Activated CD4-positive, alpha-beta T cell treated with anti-CD3 and anti-CD28 coated beads for 36 hours (primary cell): Measurements from ENCODE around the gene RIGI. TPM values are rescaled to one million over a fixed set of nuclear protein-coding genes. Genes with fewer than 3 reads are reported as not detected.

ENCODE experiments used
- ATAC-seq: fragments of 200-7000 bp; cut with Tn5 transposase; one replicate; pipeline ENCODE4 v1.10.0; 2021; ENCODE audit warnings: mild to moderate bottlenecking, moderate library complexity
- CTCF ChIA-PET: fragments of 350-600 bp; sonication (Branson Sonifier 250); formaldehyde crosslinking; loops from one replicate; lab custom pipeline; 2021; ENCODE audit warnings: antibody characterized with exemption; lab: Charles Lee
- POLR2A ChIA-PET: fragments of 350-600 bp; sonication (Branson Sonifier 250); formaldehyde crosslinking; loops from one replicate; lab custom pipeline; 2021; ENCODE audit warnings: antibody characterized with exemption, inconsistent platforms; lab: Charles Lee
- DNase-seq: peaks from one replicate; pipeline ENCODE4 v3.0.0-alpha.2; 2020
- H3K27ac Mint-ChIP-seq: one replicate; pipeline ENCODE4 v1.8.0; 2021; ENCODE audit warnings: mixed read lengths
- H3K27me3 Mint-ChIP-seq: one replicate; pipeline ENCODE4 v1.8.0; 2021; ENCODE audit warnings: mixed read lengths
- H3K36me3 Mint-ChIP-seq: one replicate; pipeline ENCODE4 v1.8.0; 2021; ENCODE audit warnings: low read depth, mixed read lengths
- H3K4me1 Mint-ChIP-seq: one replicate; pipeline ENCODE4 v1.8.0; 2021; ENCODE audit warnings: mixed read lengths
- H3K4me3 Mint-ChIP-seq: one replicate; pipeline ENCODE4 v1.8.0; 2021; ENCODE audit warnings: mild to moderate bottlenecking, moderate library complexity, mixed read lengths
- H3K9me3 Mint-ChIP-seq: one replicate; pipeline ENCODE4 v1.8.0; 2021; ENCODE audit warnings: low read depth, mixed read lengths
- intact Hi-C, 2 experiments: fragments of 100-400 bp; cut with DNase I in 1 of 2; cut with micrococcal nuclease in 1 of 2; formaldehyde crosslinking; loops; one replicate each; pipeline versions ENCODE4 v1.14.2 to v1.15.1; 2022 to 2024; cut with DNase I, micrococcal nuclease
- total RNA-seq, 2 experiments: library from RNA; stranded (reverse); gene quantifications; one replicate each; pipeline ENCODE4 v1.2.3, GENCODE V29; 2021

The RIGI gene
- 1 to 10 TPM; 8.9 to 9.7 TPM for total RNA-seq

DNA sequence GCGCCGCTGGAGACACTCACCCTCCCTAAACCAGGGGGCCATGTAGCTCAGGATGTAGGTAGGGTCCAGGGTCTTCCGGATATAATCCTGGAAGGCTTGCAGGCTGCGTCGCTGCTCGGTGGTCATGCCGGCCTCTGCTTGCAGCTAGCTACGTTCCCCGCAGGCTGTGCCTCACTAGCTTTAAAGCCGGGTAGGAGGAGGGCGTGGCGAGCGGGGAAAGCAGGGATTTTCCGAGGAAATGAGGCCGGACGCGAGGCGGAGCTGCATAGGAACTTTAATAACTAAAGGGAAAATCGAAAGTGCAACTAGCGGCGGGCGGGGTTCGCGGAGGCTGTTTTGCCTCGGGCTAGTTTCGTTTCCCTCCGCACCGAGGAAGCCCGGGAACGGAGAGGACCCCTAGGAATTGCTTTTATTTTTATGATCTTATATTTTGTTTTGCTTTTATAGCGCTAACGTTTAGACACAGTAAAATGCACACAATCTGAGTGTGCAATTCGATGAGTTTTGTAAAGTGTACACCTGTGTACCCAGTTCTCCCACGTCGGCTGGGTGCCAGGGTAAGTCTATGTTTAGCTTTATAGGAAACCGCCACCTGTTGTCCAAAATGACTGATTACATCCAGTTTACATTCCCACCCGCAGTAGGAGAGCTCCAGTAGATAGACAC, at the start of gene RIGI:
TSS of gene RIGI (minus strand) at position 156 of the 666 bp plus-strand sequence. CDS start at position 126, 30 bp downstream.
- peak; percentile 78 for ATAC-seq
- DNase-seq, result peak; percentile 86
- peaks cover 41% of the 10 kb centered on the region for H3K4me1 Mint-ChIP-seq
- ChIA-PET CTCF (interaction anchor here (0.6 to 4.1 kb wide), 16 partner anchors 8 to 506 kb away, joined by 3 to 41 read pairs (median 4); partner anchors contain the start of genes ACO1, NDUFB6, SMIM27 and TOPORS), POLR2A (interaction anchor here (0.6 to 1.5 kb wide), 6 partner anchors 19 to 499 kb away, joined by 3 to 9 read pairs (median 4); partner anchors contain the start of gene DNAJA1)
- H3K36me3 Mint-ChIP-seq, result peaks cover 24% of the 10 kb centered on the region
- peaks cover 8% of the 10 kb centered on the region for H3K9me3 Mint-ChIP-seq
- H3K27ac Mint-ChIP-seq, result peak within 1 kb of the TSS; percentile 90
- intact Hi-C loops, result loop anchor here (1.0 to 10.0 kb wide), 7 partner anchors 24 to 639 kb away; partner anchors contain the start of genes ACO1 (in 2 of the 2), B4GALT1 (in 1 of the 2) and NDUFB6 (in 1 of the 2)
- no peaks in the 10 kb centered on the region for H3K27me3 Mint-ChIP-seq
- H3K4me3 Mint-ChIP-seq, result peak within 1 kb of the TSS; percentile 80

DNA sequence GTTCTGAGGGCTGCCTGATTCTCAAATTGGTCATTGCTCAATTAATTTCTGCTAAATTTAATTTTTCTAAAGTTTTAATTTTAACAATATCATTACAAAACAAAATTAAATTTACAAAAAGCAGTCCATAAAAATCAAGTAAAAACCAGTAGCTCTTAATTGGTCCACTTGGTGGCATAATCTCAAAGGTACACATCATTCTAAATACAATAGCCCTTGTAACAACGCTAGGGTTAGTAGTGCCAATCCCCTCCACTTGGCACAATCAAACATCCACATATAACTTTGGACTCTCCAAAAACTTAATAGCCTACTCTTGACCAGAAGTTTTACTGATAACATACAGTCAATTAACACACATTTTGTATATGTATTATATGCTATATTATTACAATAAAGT, 48.9 kb upstream of the RIGI start:
- H3K27ac Mint-ChIP-seq, result no peak overlapping the region
- POLR2A ChIA-PET, result no interaction called here
- no peaks in the 10 kb centered on the region for H3K9me3 Mint-ChIP-seq
- no peak for DNase-seq
- H3K4me1 Mint-ChIP-seq, result peaks cover 25% of the 10 kb centered on the region
- H3K36me3 Mint-ChIP-seq, result peaks cover 5% of the 10 kb centered on the region
- ATAC-seq, result no peak
- intact Hi-C loops, result loop anchor here in 1 of 2 experiments (5.0 kb wide), 2 partner anchors 138 to 652 kb away; no protein-coding TSS in a partner anchor
- H3K27me3 Mint-ChIP-seq, result peaks cover 3% of the 10 kb centered on the region
- CTCF ChIA-PET, result interaction anchor here (1.0 to 15.7 kb wide), 6 partner anchors 9 to 652 kb away, joined by 3 to 530 read pairs (median 4); no protein-coding TSS in a partner anchor
- H3K4me3 Mint-ChIP-seq, result no peak overlapping the region

DNA sequence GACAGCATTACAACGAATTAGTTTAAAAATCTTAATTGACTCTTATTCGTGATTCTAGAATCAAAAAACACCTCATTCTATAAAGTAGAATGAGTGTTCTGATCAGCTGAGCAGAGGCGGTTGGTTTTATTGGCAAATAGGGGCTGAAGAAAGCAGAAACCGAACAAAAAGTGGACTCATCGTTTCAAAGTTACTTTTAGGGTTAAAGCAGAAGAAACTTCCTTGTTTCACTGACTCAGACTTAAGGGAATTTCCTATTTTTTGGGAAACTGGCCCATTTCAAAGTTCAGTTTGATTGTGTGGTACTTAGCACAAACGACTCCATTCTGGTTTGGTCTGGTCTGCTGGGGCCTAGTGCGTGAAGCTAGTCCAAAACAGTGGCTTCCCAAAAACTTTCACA, 47.8 kb upstream of the RIGI start:
- CTCF ChIA-PET, result interaction anchor here (0.5 to 15.7 kb wide), 14 partner anchors 8 to 653 kb away, joined by 3 to 530 read pairs (median 4); partner anchors contain the start of genes ACO1 and TOPORS
- DNase-seq, result no peak
- POLR2A ChIA-PET, result no interaction called here
- Mint-ChIP-seq H3K27ac (peak overlapping the region; percentile 98), H3K36me3 (peaks cover 5% of the 10 kb centered on the region), H3K9me3 (no peaks in the 10 kb centered on the region), H3K4me1 (peaks cover 25% of the 10 kb centered on the region), H3K27me3 (no peaks in the 10 kb centered on the region), H3K4me3 (peak overlapping the region; percentile 98)
- ATAC-seq, result no peak
- intact Hi-C loops, result loop anchor here (1.0 kb wide), 4 partner anchors 22 to 427 kb away; partner anchors contain the start of genes APTX (in 2 of the 2), ACO1 (in 1 of the 2), RIGI (in 1 of the 2) and SMIM27 (in 1 of the 2)

DNA sequence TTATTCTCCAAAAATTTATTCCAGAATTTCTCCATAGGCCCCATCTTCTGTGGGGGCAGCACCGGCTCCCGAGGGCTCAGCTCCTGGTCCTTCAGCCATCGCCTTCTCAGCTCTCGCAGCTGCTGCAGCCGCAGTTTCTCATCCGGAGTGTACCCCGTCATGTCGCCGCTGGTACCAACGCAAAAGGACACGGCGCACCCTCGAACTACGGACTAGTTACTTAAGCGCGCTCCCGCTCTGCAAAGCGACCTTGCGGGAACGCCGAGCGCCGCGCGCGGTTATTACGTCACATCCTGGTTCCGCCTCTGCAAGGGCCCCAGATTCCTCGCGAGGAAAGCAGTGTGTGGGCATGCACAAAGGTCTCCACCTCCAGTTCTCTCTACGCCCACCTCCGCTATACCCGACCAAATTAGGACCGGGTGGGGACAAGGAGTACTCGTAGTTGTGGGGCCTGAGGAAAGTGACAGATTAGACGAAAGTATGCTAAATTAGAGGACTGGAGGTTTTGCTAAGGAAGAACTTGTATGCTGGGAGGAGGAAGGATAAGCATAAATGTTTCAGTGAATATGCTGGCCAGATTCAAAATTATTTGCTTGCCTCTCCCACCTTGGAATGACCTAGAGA, 47.0 kb upstream of the RIGI start, which contains the start of gene NDUFB6:
TSS of gene NDUFB6 (minus strand) at position 260 of the 624 bp plus-strand sequence. CDS start at position 161, 99 bp downstream.
- no peaks in the 10 kb centered on the region for H3K27me3 Mint-ChIP-seq
- no peaks in the 10 kb centered on the region for H3K9me3 Mint-ChIP-seq
- DNase-seq, result peak; percentile 98
- peak within 1 kb of the TSS; percentile 98 for H3K27ac Mint-ChIP-seq
- peak; percentile 80 for ATAC-seq
- ChIA-PET POLR2A (interaction anchor here (1.1 to 2.0 kb wide), 4 partner anchors 20 to 586 kb away, joined by 3 to 7 read pairs (median 4); partner anchors contain the start of gene SMIM27), CTCF (interaction anchor here (0.7 to 15.7 kb wide), 20 partner anchors 9 to 653 kb away, joined by 3 to 530 read pairs (median 6); partner anchors contain the start of genes ACO1, RIGI and TOPORS)
- peak within 1 kb of the TSS; percentile 98 for H3K4me3 Mint-ChIP-seq
- H3K36me3 Mint-ChIP-seq, result peaks cover 5% of the 10 kb centered on the region
- peaks cover 25% of the 10 kb centered on the region for H3K4me1 Mint-ChIP-seq
- intact Hi-C loops, result loop anchor here (1.0 kb wide), 5 partner anchors 21 to 428 kb away; partner anchors contain the start of genes ACO1 (in 2 of the 2), APTX (in 2 of the 2), RIGI (in 2 of the 2) and SMIM27 (in 2 of the 2)

DNA sequence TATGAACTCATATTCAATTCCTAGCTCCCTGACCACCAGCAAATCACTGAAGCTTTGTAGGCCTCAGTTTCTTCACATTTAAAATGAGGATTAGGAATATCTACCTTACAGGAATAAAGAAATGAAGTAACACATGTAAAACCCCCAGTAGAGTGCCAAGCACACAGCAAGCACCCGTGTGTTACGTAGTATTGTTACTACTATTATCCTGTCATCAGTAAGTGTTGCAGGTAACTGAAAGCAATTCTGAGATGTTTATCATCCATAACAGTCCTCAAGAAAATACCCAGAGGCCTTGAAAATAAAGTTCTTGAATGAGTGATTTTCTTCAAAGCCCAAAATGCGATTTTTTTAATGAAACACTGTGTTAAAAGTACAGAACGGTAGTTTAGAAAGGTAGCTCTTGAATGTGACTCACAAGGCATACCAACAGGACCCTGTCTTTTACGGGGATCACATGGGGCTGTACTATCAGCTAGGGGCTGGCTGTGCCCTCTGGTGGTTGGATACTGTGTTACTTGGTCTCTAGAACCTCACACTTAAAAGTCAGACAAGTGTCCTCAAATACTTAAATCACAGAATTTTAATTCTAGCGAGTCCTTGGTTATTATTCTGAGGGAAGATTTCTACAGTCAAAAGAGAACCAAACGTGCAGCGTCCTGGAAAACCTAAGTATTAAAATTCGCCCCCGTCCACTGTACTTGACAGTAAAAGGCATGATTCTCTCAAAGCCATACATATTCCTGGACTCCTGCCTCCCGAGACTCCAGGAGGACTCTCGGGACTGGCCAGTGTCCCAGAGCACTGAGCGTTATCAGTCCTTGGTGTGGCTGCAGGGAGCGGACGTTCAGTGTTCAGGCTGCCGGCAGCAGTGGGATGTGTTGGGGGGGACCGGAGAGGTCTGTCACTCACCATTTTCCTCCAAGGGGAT, 46.2 kb upstream of the RIGI start:
- DNase-seq (peak; percentile 85), ATAC-seq (peak; percentile 92)
- POLR2A ChIA-PET, result interaction anchor here (0.6 to 2.0 kb wide), 6 partner anchors 19 to 586 kb away, joined by 3 to 11 read pairs (median 5); partner anchors contain the start of gene SMIM27
- Mint-ChIP-seq H3K27me3 (no peaks in the 10 kb centered on the region), H3K4me3 (peak overlapping the region; percentile 98), H3K9me3 (no peaks in the 10 kb centered on the region), H3K36me3 (peaks cover 5% of the 10 kb centered on the region), H3K27ac (peak overlapping the region; percentile 98), H3K4me1 (peaks cover 25% of the 10 kb centered on the region)
- intact Hi-C loops, result loop anchor here (1.0 kb wide), 4 partner anchors 20 to 193 kb away; partner anchors contain the start of genes ACO1 (in 1 of the 2), RIGI (in 1 of the 2), SMIM27 (in 1 of the 2) and TOPORS (in 1 of the 2)
- CTCF ChIA-PET, result interaction anchor here (0.6 to 15.7 kb wide), 20 partner anchors 9 to 414 kb away, joined by 3 to 530 read pairs (median 6); partner anchors contain the start of genes ACO1, RIGI and TOPORS

DNA sequence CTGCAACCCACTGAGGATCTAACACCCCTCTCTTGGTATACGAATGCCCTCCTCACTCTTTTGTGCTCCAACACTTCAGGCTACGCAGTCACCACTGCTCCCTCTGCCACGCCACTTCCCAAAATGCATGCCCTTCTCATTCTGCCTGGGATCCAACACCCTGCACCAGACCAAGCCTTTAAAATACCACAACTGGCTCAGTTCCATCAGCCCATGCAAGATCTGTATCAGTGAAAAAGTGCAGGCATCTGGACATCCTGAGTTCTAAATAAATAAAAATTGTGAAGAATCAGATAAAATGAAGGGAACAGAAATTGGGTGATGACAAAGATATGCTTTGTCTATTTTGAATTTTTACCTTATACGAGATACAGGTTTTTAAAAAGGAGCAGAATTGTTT, 44.3 kb upstream of the RIGI start:
- H3K27me3 Mint-ChIP-seq, result no peaks in the 10 kb centered on the region
- peaks cover 28% of the 10 kb centered on the region for H3K4me1 Mint-ChIP-seq
- no peak overlapping the region for H3K4me3 Mint-ChIP-seq
- no peak overlapping the region for H3K27ac Mint-ChIP-seq
- no peak for ATAC-seq
- no peaks in the 10 kb centered on the region for H3K9me3 Mint-ChIP-seq
- ChIA-PET POLR2A (no interaction called here), CTCF (no interaction called here)
- peaks cover 12% of the 10 kb centered on the region for H3K36me3 Mint-ChIP-seq
- intact Hi-C loops, result no loop called here
- no peak for DNase-seq

DNA sequence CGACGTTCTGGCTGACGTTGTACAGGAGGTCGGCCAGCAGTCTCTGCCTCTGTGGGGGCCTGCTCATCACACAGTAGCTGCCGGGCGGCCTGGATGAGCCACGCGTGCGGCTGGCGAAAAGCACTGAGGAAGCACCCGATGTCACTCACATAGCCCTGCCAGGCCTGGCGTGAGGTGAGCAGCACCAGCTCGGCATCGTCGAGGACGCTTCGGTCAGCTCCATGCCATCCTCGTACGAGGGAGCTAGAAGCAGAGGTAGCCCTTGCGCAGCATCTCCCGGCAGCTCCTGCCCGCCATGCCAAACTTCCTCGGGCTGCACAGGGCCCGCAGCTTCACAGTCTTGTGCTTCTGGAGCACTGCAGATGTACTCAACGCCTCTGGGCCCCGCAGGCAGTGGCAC, 40.8 kb upstream of the RIGI start:
- CTCF ChIA-PET, result interaction anchor here (0.6 to 4.3 kb wide), 3 partner anchors 10 to 187 kb away, joined by 3 to 28 read pairs (median 3); no protein-coding TSS in a partner anchor
- Mint-ChIP-seq H3K9me3 (no peaks in the 10 kb centered on the region), H3K4me3 (no peak overlapping the region), H3K36me3 (peaks cover 17% of the 10 kb centered on the region), H3K4me1 (peaks cover 20% of the 10 kb centered on the region), H3K27me3 (no peaks in the 10 kb centered on the region), H3K27ac (no peak overlapping the region)
- DNase-seq, result no peak
- ATAC-seq, result no peak
- intact Hi-C loops, result no loop called here
- POLR2A ChIA-PET, result interaction anchor here (1.0 kb wide), 1 partner anchor 9 kb away, joined by 4 read pairs; no protein-coding TSS in a partner anchor

DNA sequence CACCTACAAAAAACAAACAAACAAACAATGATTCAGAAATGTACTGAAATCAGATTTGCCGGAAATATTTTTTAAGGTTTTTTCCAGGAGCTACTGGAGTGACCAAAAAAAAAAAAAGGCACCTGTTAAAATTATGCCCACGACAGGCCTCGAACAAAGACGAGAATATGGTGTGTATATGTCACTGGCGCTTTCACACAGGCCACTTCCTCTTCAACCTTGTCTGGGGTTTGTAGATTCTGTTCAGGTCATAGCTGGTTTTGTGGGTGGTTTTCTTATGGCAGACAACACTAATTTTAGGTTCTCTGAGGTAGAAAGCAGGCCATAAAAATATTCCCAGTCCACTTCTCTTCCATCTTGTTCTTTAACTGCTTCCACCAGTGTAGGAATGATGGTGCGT, 40.0 kb upstream of the RIGI start:
- intact Hi-C loops, result no loop called here

DNA sequence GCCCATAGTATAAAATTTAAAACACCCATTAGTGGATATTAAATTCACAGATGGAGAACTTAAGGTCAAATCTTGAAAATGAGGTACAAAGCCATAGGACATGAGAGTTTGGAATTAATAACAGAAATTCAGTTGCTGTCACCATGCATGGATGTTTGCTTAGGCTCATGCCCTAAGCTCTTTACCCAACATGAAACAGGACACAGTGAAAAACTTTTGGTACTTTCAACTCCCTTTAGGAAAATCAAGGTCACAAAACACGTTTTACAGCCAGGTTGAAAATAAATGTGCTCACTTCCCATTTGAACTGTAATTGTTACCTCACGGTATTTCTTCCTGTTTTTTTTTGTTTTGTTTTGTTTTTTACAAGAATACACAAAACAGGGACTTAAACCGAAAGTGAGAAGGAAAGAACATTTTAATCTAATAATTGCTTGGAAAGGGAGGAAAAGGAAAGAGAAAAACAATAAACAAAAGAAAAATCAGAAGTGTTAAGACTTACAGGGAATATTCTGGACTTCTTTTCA, 32.5 kb upstream of the RIGI start:
- ATAC-seq, result no peak
- Mint-ChIP-seq H3K27me3 (no peaks in the 10 kb centered on the region), H3K27ac (no peak overlapping the region), H3K4me1 (peaks cover 37% of the 10 kb centered on the region), H3K36me3 (peaks cover 17% of the 10 kb centered on the region), H3K4me3 (no peak overlapping the region), H3K9me3 (no peaks in the 10 kb centered on the region)
- no peak for DNase-seq
- intact Hi-C loops, result loop anchor here (10.0 kb wide), 2 partner anchors 606 to 1616 kb away; partner anchors contain the start of genes B4GALT1 (in 1 of the 2) and UBAP1 (in 1 of the 2)
- POLR2A ChIA-PET, result interaction anchor here (0.9 kb wide), 1 partner anchor 8 kb away, joined by 4 read pairs; no protein-coding TSS in a partner anchor
- CTCF ChIA-PET, result interaction anchor here (1.1 to 2.9 kb wide), 3 partner anchors 14 to 182 kb away, joined by 3 to 18 read pairs (median 10); partner anchors contain the start of gene NDUFB6

More for the DNA sequence above, 40.0 kb upstream of the RIGI start:
- ATAC-seq (no peak), DNase-seq (no peak)
- no peak overlapping the region for H3K4me3 Mint-ChIP-seq
- ChIA-PET CTCF (interaction anchor here (4.3 kb wide), 1 partner anchor 187 kb away, joined by 28 read pairs; no protein-coding TSS in a partner anchor), POLR2A (interaction anchor here (1.0 kb wide), 1 partner anchor 8 kb away, joined by 4 read pairs; no protein-coding TSS in a partner anchor)
- no peaks in the 10 kb centered on the region for H3K9me3 Mint-ChIP-seq
- peaks cover 19% of the 10 kb centered on the region for H3K4me1 Mint-ChIP-seq
- H3K36me3 Mint-ChIP-seq, result peaks cover 20% of the 10 kb centered on the region
- no peaks in the 10 kb centered on the region for H3K27me3 Mint-ChIP-seq
- H3K27ac Mint-ChIP-seq, result no peak overlapping the region
